ENCODE data around the gene DAW1.

GRCh38 chr2:227867386-227867785 lies 4.0 kb upstream of the DAW1 start:
- no peak for TF ChIP-seq CTCF (IDR thresholded peaks at IDR 0.05)
- TF ChIP-seq POLR2A (IDR thresholded peaks at IDR 0.05), result no peak

Data from esophagus squamous epithelium (tissue), 4 donors.